ENCODE measurements around the gene CASR. TPM values are rescaled to one million over a fixed set of nuclear protein-coding genes. Genes with fewer than 3 reads are reported as not detected.
A peak's percentile ranks its signal among the peaks of the same experiment; 100 is the strongest.

The CASR gene
- total RNA-seq, 4 donors from 2014 or later, result 0.39 TPM; not detected in 3

- TF ChIP-seq EP300 (IDR thresholded peaks at IDR 0.05), result peak in 1 of 2 donors; percentile 48
- TF ChIP-seq CTCF (IDR thresholded peaks at IDR 0.05), result no peak
- TF ChIP-seq POLR2A (IDR thresholded peaks at IDR 0.05), result no peak
- no peaks in the 10 kb centered on the region for H3K9me3 ChIP-seq
- WGBS, 2 donors, result 80 to 83% methylated on average over 13 of the region's 13 CpGs
- no peaks in the 10 kb centered on the region for H3K36me3 ChIP-seq
- peak overlapping the region in 1 of 4 donors; percentile 50 for H3K27ac ChIP-seq
- peak in 1 of 2 donors; percentile 47 for DNase-seq (ENCODE audit: low spot score in 2 of 2)
- H3K4me1 ChIP-seq, result no peaks in the 10 kb centered on the region
- H3K27me3 ChIP-seq, result no peaks in the 10 kb centered on the region
- peak overlapping the region in 1 of 4 donors; percentile 23 for H3K4me3 ChIP-seq
Observed at GRCh38 chr3:122233101-122233952, 49.9 kb downstream of the CASR start.

- H3K4me1 ChIP-seq, result no peaks in the 10 kb centered on the region
- no peak for TF ChIP-seq POLR2A (IDR thresholded peaks at IDR 0.05)
- TF ChIP-seq EP300 (IDR thresholded peaks at IDR 0.05), result no peak
- no peak for TF ChIP-seq CTCF (IDR thresholded peaks at IDR 0.05)
- 22 to 39% methylated on average over 1 of the region's 1 CpG for WGBS, 2 donors
Observed at GRCh38 chr3:122234117-122234516, 50.6 kb downstream of the CASR start.

GRCh38 chr3:122235147-122235546, 51.7 kb downstream of the CASR start:
- no peak overlapping the region for H3K4me3 ChIP-seq
- TF ChIP-seq EP300 (IDR thresholded peaks at IDR 0.05) (no peak), CTCF (IDR thresholded peaks at IDR 0.05) (no peak), POLR2A (IDR thresholded peaks at IDR 0.05) (no peak)
- H3K27ac ChIP-seq, result no peak overlapping the region
- no peaks in the 10 kb centered on the region for H3K9me3 ChIP-seq
- no peaks in the 10 kb centered on the region for H3K27me3 ChIP-seq
- no peaks in the 10 kb centered on the region for H3K4me1 ChIP-seq
- no peak for DNase-seq (ENCODE audit: low spot score in 2 of 2)
- 92 to 94% methylated on average over 3 of the region's 3 CpGs for WGBS, 2 donors
- no peaks in the 10 kb centered on the region for H3K36me3 ChIP-seq

More at GRCh38 chr3:122234117-122234516, 50.6 kb downstream of the CASR start:
- Histone ChIP-seq H3K9me3 (no peaks in the 10 kb centered on the region), H3K27me3 (no peaks in the 10 kb centered on the region), H3K27ac (no peak overlapping the region), H3K36me3 (no peaks in the 10 kb centered on the region), H3K4me3 (no peak overlapping the region)
- DNase-seq (ENCODE audit: low spot score in 2 of 2), result no peak

GRCh38 chr3:122239112-122239511, 55.6 kb downstream of the CASR start:
- no peak for DNase-seq (ENCODE audit: low spot score in 2 of 2)
- Histone ChIP-seq H3K4me1 (no peaks in the 10 kb centered on the region), H3K36me3 (no peaks in the 10 kb centered on the region), H3K27ac (no peak overlapping the region), H3K27me3 (no peaks in the 10 kb centered on the region), H3K9me3 (no peaks in the 10 kb centered on the region), H3K4me3 (no peak overlapping the region)
- TF ChIP-seq POLR2A (IDR thresholded peaks at IDR 0.05) (no peak), EP300 (IDR thresholded peaks at IDR 0.05) (no peak), CTCF (IDR thresholded peaks at IDR 0.05) (no peak)
- 78 to 94% methylated on average over 2 of the region's 2 CpGs for WGBS, 2 donors

GRCh38 chr3:122245513-122246174, 62.2 kb downstream of the CASR start:
- H3K36me3 ChIP-seq, result no peaks in the 10 kb centered on the region
- peak in 1 of 5 experiments; percentile 19 for TF ChIP-seq CTCF (IDR thresholded peaks at IDR 0.05)
- TF ChIP-seq POLR2A (IDR thresholded peaks at IDR 0.05), result no peak
- 45 to 49% methylated on average over 7 of the region's 7 CpGs for WGBS, 2 donors
- no peak for DNase-seq (ENCODE audit: low spot score in 2 of 2)
- H3K27ac ChIP-seq, result peak overlapping the region in 2 of 4 donors; percentile 9 to 16
- H3K4me1 ChIP-seq, result peaks cover 0 to 4% (median 0%) of the 10 kb centered on the region in 4 donors
- H3K9me3 ChIP-seq, result no peaks in the 10 kb centered on the region
- H3K27me3 ChIP-seq, result no peaks in the 10 kb centered on the region
- peak overlapping the region in 1 of 4 donors; percentile 10 for H3K4me3 ChIP-seq

All from tibial nerve (tissue), 4 donors.